HepG2 (cell line): Measurements from ENCODE around the gene RBM14. TPM values are rescaled to one million over a fixed set of nuclear protein-coding genes. Genes with fewer than 3 reads are reported as not detected.

Source experiments
- ATAC-seq: fragments of 200-7000 bp; cut with Tn5 transposase; 3 replicates; pipeline ENCODE4 v1.9.1; 2020; ENCODE audit warnings: mild to moderate bottlenecking, moderate library complexity
- BruUV-seq: library from RNA; stranded (reverse); fragments of 400-500 nt; replicated peaks from 2 replicates; lab custom pipeline; 2021; lab: Mats Ljungman, UMichigan
- CTCF ChIA-PET: fragments of 300-600 bp; formaldehyde crosslinking; extraction: SDS; loops from one replicate; lab custom pipeline; 2021; ENCODE audit warnings: low total read pairs, inconsistent platforms, low intra/inter-chr PET ratio; lab: Yijun Ruan, JAX
- POLR2A ChIA-PET: fragments of 350-600 bp; sonication (Branson Sonifier 250); formaldehyde crosslinking; loops from one replicate; lab custom pipeline; 2020; ENCODE audit warnings: antibody characterized with exemption, inconsistent platforms; lab: Yijun Ruan, JAX
- DNase-seq: peaks from one replicate; pipeline ENCODE4 v3.0.0-alpha.2; 2015; ENCODE audit warnings: low spot score
- FAIRE-seq: peaks from 3 replicates; lab custom pipeline; 2011; peaks lifted over from hg19 to GRCh38; lab: Jason Lieb, UNC
- H2AFZ ChIP-seq: one replicate; pipeline ENCODE4 v1.6.1; 2011; ENCODE audit warnings: low read length, inconsistent platforms
- H3K27ac ChIP-seq: fragments of 300-600 bp; 3 replicates; pipeline ENCODE4 v1.8.0; 2011; ENCODE audit warnings: mixed run types, mild to moderate bottlenecking, mixed read lengths, low read length, inconsistent platforms; ENCODE audit not compliant: insufficient read depth; ENCODE audit errors: extremely low read length
- H3K27me3 ChIP-seq, 2 experiments: fragments of 200-600 bp in 1 of 2; 2 replicates in 1 of 2; 3 replicates in 1 of 2; pipeline versions ENCODE4 v1.6.0 to v1.8.0; 2011; ENCODE audit warnings: low read length in 2 of 2, mild to moderate bottlenecking in 2 of 2, moderate library complexity in 2 of 2, inconsistent platforms in 1 of 2; ENCODE audit not compliant: insufficient read depth in 2 of 2, control insufficient read depth in 1 of 2
- H3K36me3 ChIP-seq, 2 experiments: fragments of 200-600 bp in 1 of 2; replicated peaks in 1 of 2; 2 replicates in 1 of 2; 3 replicates in 1 of 2; pipeline versions ENCODE4 v1.5.1 to v1.8.0; 2011; ENCODE audit warnings: low read length in 2 of 2, inconsistent platforms in 1 of 2; ENCODE audit not compliant: insufficient read depth in 2 of 2, control insufficient read depth in 1 of 2
- H3K4me1 ChIP-seq: 2 replicates; pipeline ENCODE4 v1.5.1; 2012; ENCODE audit warnings: low read length, inconsistent platforms; ENCODE audit not compliant: insufficient read depth
- H3K4me2 ChIP-seq: 2 replicates; pipeline ENCODE4 v1.6.0; 2011; ENCODE audit warnings: low read depth, low read length, inconsistent platforms
- H3K4me3 ChIP-seq, 3 experiments: fragments of 200-600 bp in 1 of 3; sonication (generic), shearing (Covaris generic) in 1 of 3; replicated peaks in 1 of 3; 2 replicates each; pipeline ENCODE4 v1.5.1; 2011 to 2016; ENCODE audit warnings: low read length in 3 of 3, inconsistent platforms in 2 of 3, low read depth in 2 of 3, mild to moderate bottlenecking in 2 of 3, control low read depth in 1 of 3, mixed read lengths in 1 of 3; ENCODE audit not compliant: insufficient read depth in 1 of 3
- H3K79me2 ChIP-seq: one replicate; pipeline ENCODE4 v1.6.1; 2011; ENCODE audit warnings: low read length, inconsistent platforms; ENCODE audit not compliant: insufficient read depth
- H3K9ac ChIP-seq: 2 replicates; pipeline ENCODE4 v1.6.0; 2011; ENCODE audit warnings: mild to moderate bottlenecking, low read depth, low read length, inconsistent platforms; ENCODE audit not compliant: insufficient read depth
- H3K9me3 ChIP-seq: 2 replicates; pipeline ENCODE4 v1.5.1; 2012; ENCODE audit warnings: mild to moderate bottlenecking, low read length
- H4K20me1 ChIP-seq: 2 replicates; pipeline ENCODE4 v1.6.0; 2011; ENCODE audit warnings: inconsistent platforms, mild to moderate bottlenecking, low read length, moderate library complexity; ENCODE audit not compliant: insufficient read depth
- ATF3 ChIP-seq: sonication (generic); formaldehyde crosslinking; IDR thresholded peaks from 2 replicates; pipeline ENCODE4 v1.4.0; 2020; ENCODE audit warnings: missing genetic modification reagents
- ELK4 ChIP-seq: sonication (generic); formaldehyde crosslinking; IDR thresholded peaks from 2 replicates; pipeline ENCODE4 v1.9.0; 2021; ENCODE audit warnings: missing genetic modification reagents, borderline replicate concordance
- HNRNPUL1 ChIP-seq: fragments of 200-400 bp; formaldehyde crosslinking; IDR thresholded peaks from 2 replicates; pipeline ENCODE4 v1.6.1; 2017; ENCODE audit warnings: low read depth, mild to moderate bottlenecking, low read length, moderate library complexity
- NCOA5 ChIP-seq: sonication (generic); formaldehyde crosslinking; IDR thresholded peaks from 2 replicates; pipeline ENCODE4 v1.4.0; 2020; ENCODE audit warnings: missing genetic modification reagents
- POGK ChIP-seq: sonication (generic); formaldehyde crosslinking; conservative IDR thresholded peaks from 2 replicates; pipeline ENCODE4 v1.8.0; 2022; ENCODE audit warnings: mild to moderate bottlenecking, moderate library complexity, missing genetic modification reagents
- RBM22 ChIP-seq: fragments of 200-400 bp; formaldehyde crosslinking; optimal IDR thresholded peaks from 2 replicates; pipeline ENCODE3; 2017; ENCODE audit warnings: mild to moderate bottlenecking, low read length, moderate library complexity
- RXRA ChIP-seq: sonication (generic); formaldehyde crosslinking; IDR thresholded peaks from 2 replicates; pipeline ENCODE4 v1.5.1; 2020; ENCODE audit warnings: missing genetic modification reagents
- SOX5 ChIP-seq: IDR thresholded peaks from 2 replicates; pipeline ENCODE4 v1.6.1; 2016; ENCODE audit warnings: borderline replicate concordance
- TCF7L2 ChIP-seq: IDR thresholded peaks from 2 replicates; pipeline ENCODE4 v1.6.1; 2011; ENCODE audit warnings: mild to moderate bottlenecking, low read depth, low read length, moderate library complexity
- TGIF2 ChIP-seq: IDR thresholded peaks from 2 replicates; pipeline ENCODE4 v1.6.1; 2016; ENCODE audit warnings: control low read depth, missing compliant biosample characterization
- TMF1 ChIP-seq: sonication (generic); formaldehyde crosslinking; IDR thresholded peaks from 2 replicates; pipeline ENCODE4 v1.8.1; 2022; ENCODE audit warnings: low read depth, missing genetic modification reagents
- ZBTB43 ChIP-seq: sonication (generic); formaldehyde crosslinking; conservative IDR thresholded peaks from 2 replicates; pipeline ENCODE4 v1.4.0; 2020; ENCODE audit warnings: missing genetic modification reagents
- ZNF446 ChIP-seq: sonication (generic); formaldehyde crosslinking; IDR thresholded peaks from 2 replicates; pipeline ENCODE4 v1.5.0; 2020; ENCODE audit warnings: mild to moderate bottlenecking, missing genetic modification reagents
- ZNF530 ChIP-seq: sonication (generic); formaldehyde crosslinking; IDR thresholded peaks from 2 replicates; pipeline ENCODE4 v1.5.0; 2020; ENCODE audit warnings: low read depth, mild to moderate bottlenecking, missing genetic modification reagents
- ZNF891 ChIP-seq: sonication (generic); formaldehyde crosslinking; IDR thresholded peaks from 2 replicates; pipeline ENCODE4 v1.5.0; 2020; ENCODE audit warnings: mild to moderate bottlenecking, missing genetic modification reagents
- WGBS: methylation state at CpG from one replicate; pipeline ENCODE4 v1.1.6; 2017; ENCODE audit warnings: low lambda C conversion rate; 5-methylcytosine and 5-hydroxymethylcytosine counted together
- in situ Hi-C: cut with HindIII; loops from 2 replicates; pipeline ENCODE4 v1.10.0; 2017; ENCODE audit warnings: low pct_unique_long_range_greater_than_20kb; ENCODE audit not compliant: extremely low pct_ligation_motif_present
- intact Hi-C: fragments of 100-400 bp; cut with micrococcal nuclease; formaldehyde crosslinking; loops from one replicate; pipeline ENCODE4 v1.10.0; 2022; ENCODE audit not compliant: unreplicated experiment
- polyA plus RNA-seq, 8 experiments: library from polyadenylated mRNA; depleted of rRNA in 3 of 8; stranded (reverse) in 7 of 8; unstranded in 1 of 8; fragments of >200 nt; fragmentation: Illumina TruSeq in 4 of 8; extraction: Trizol in 4 of 8; gene quantifications; 2 replicates each; pipeline versions ENCODE4 v1.2.1 to v1.2.3, GENCODE V29; 2011 to 2016; ENCODE audit warnings: low read depth in 4 of 8, missing spikeins in 1 of 8, mixed read lengths in 1 of 8; ENCODE audit not compliant: insufficient read depth in 1 of 8
- total RNA-seq, 5 experiments: library from RNA; depleted of rRNA; stranded (reverse); fragments of >200 nt; fragmentation: Illumina TruSeq; extraction: Trizol; gene quantifications; 2 replicates each; pipeline ENCODE4 v1.2.3, GENCODE V29; 2016; ENCODE audit warnings: low read depth in 1 of 5

The RBM14 gene
- total and polyA plus RNA-seq, 2 of the 13 experiments (the other 11 are each of a cell fraction or from before 2014, with no cell fraction given): 12.7 to 44.1 TPM

GRCh38 chr11:66653123-66653522 lies 36.7 kb downstream of the RBM14 start:
- Histone ChIP-seq H2AFZ (no peak overlapping the region), H3K27ac (no peak overlapping the region), H3K9me3 (no peaks in the 10 kb centered on the region), H3K36me3 (peaks cover 3 to 32% of the 10 kb centered on the region in 2 experiments; a peak in 4 of 5 replicates), H3K9ac (no peak overlapping the region), H3K79me2 (peaks cover 10% of the 10 kb centered on the region), H3K4me1 (peaks cover 12% of the 10 kb centered on the region; the same call in 1 of the 2 replicates), H4K20me1 (peaks cover 13% of the 10 kb centered on the region), H3K27me3 (no peaks in the 10 kb centered on the region), H3K4me2 (no peak overlapping the region), H3K4me3 (no peak overlapping the region)
- no TSS peak for BruUV-seq
- ChIA-PET POLR2A (interaction anchor here (1.8 to 4.9 kb wide), 2 partner anchors 15 to 24 kb away, joined by 5 to 20 read pairs; partner anchors contain the start of genes RBM4 and RBM4B), CTCF (no interaction called here)
- intact Hi-C loops: no loop called here
- in situ Hi-C loops: no loop called here
- ATAC-seq: no peak; the same call in 2 of the 3 replicates
- TF ChIP-seq ZBTB43 (no peak), ZNF891 (CRISPR knock-in tag) (no peak), ELK4 (CRISPR knock-in tag) (no peak)
- FAIRE-seq: no peak
- 94% methylated on average over 6 of the region's 6 CpGs for WGBS
- DNase-seq: no peak

- intact Hi-C loops (no loop called here), in situ Hi-C loops (no loop called here)
- H3K27ac ChIP-seq: no peak overlapping the region
- H3K79me2 ChIP-seq: no peaks in the 10 kb centered on the region
- FAIRE-seq (no peak), DNase-seq (no peak), ATAC-seq (no peak)
- WGBS: 100% methylated on average over 2 of the region's 2 CpGs
- POLR2A ChIA-PET: interaction anchor here (1.6 kb wide), 1 partner anchor 21 kb away, joined by 6 read pairs; the partner anchor contains the start of gene RBM4
- no peak overlapping the region for H3K4me2 ChIP-seq
- CTCF ChIA-PET: no interaction called here
- no peak overlapping the region for H3K9ac ChIP-seq
- no peak overlapping the region for H2AFZ ChIP-seq
- peaks cover 2 to 18% of the 10 kb centered on the region in 2 experiments; a peak in 4 of 5 replicates for H3K36me3 ChIP-seq
- no peaks in the 10 kb centered on the region for H3K9me3 ChIP-seq
- no peaks in the 10 kb centered on the region for H3K4me1 ChIP-seq
- no peaks in the 10 kb centered on the region for H4K20me1 ChIP-seq
- no peaks in the 10 kb centered on the region for H3K27me3 ChIP-seq
- no peak overlapping the region for H3K4me3 ChIP-seq
- BruUV-seq: no TSS peak
- TF ChIP-seq POGK (no peak), ZNF530 (CRISPR knock-in tag) (no peak), TMF1 (CRISPR knock-in tag) (no peak), HNRNPUL1 (no peak), ATF3 (CRISPR knock-in tag) (no peak), ZNF446 (CRISPR knock-in tag) (no peak), SOX5 (no peak), RBM22 (no peak), TGIF2 (CRISPR knock-in tag) (no peak), NCOA5 (CRISPR knock-in tag) (no peak), TCF7L2 (no peak), RXRA (CRISPR knock-in tag) (no peak)
Measured at GRCh38 chr11:66659763-66660162, 43.3 kb downstream of the RBM14 start.
